HepG2 (cell line): ENCODE measurements around the gene CLEC7A. TPM values are rescaled to one million over a fixed set of nuclear protein-coding genes. Genes with fewer than 3 reads are reported as not detected.

Source experiments
- ATAC-seq: fragments of 200-7000 bp; cut with Tn5 transposase; 3 replicates; pipeline ENCODE4 v1.9.1; 2020; ENCODE audit warnings: mild to moderate bottlenecking, moderate library complexity
- BruUV-seq: library from RNA; stranded (reverse); fragments of 400-500 nt; replicated peaks from 2 replicates; lab custom pipeline; 2021; lab: Mats Ljungman, UMichigan
- CTCF ChIA-PET: fragments of 300-600 bp; formaldehyde crosslinking; extraction: SDS; loops from one replicate; lab custom pipeline; 2021; ENCODE audit warnings: low total read pairs, inconsistent platforms, low intra/inter-chr PET ratio; lab: Yijun Ruan, JAX
- POLR2A ChIA-PET: fragments of 350-600 bp; sonication (Branson Sonifier 250); formaldehyde crosslinking; loops from one replicate; lab custom pipeline; 2020; ENCODE audit warnings: antibody characterized with exemption, inconsistent platforms; lab: Yijun Ruan, JAX
- DNase-seq: peaks from one replicate; pipeline ENCODE4 v3.0.0-alpha.2; 2015; ENCODE audit warnings: low spot score
- FAIRE-seq: peaks from 3 replicates; lab custom pipeline; 2011; peaks lifted over from hg19 to GRCh38; lab: Jason Lieb, UNC
- H2AFZ ChIP-seq: one replicate; pipeline ENCODE4 v1.6.1; 2011; ENCODE audit warnings: low read length, inconsistent platforms
- H3K27ac ChIP-seq: fragments of 300-600 bp; 3 replicates; pipeline ENCODE4 v1.8.0; 2011; ENCODE audit warnings: mixed run types, mild to moderate bottlenecking, mixed read lengths, low read length, inconsistent platforms; ENCODE audit not compliant: insufficient read depth; ENCODE audit errors: extremely low read length
- H3K27me3 ChIP-seq, 2 experiments: fragments of 200-600 bp in 1 of 2; 2 replicates in 1 of 2; 3 replicates in 1 of 2; pipeline versions ENCODE4 v1.6.0 to v1.8.0; 2011; ENCODE audit warnings: low read length in 2 of 2, mild to moderate bottlenecking in 2 of 2, moderate library complexity in 2 of 2, inconsistent platforms in 1 of 2; ENCODE audit not compliant: insufficient read depth in 2 of 2, control insufficient read depth in 1 of 2
- H3K36me3 ChIP-seq, 2 experiments: fragments of 200-600 bp in 1 of 2; replicated peaks in 1 of 2; 2 replicates in 1 of 2; 3 replicates in 1 of 2; pipeline versions ENCODE4 v1.5.1 to v1.8.0; 2011; ENCODE audit warnings: low read length in 2 of 2, inconsistent platforms in 1 of 2; ENCODE audit not compliant: insufficient read depth in 2 of 2, control insufficient read depth in 1 of 2
- H3K4me1 ChIP-seq: 2 replicates; pipeline ENCODE4 v1.5.1; 2012; ENCODE audit warnings: low read length, inconsistent platforms; ENCODE audit not compliant: insufficient read depth
- H3K4me2 ChIP-seq: 2 replicates; pipeline ENCODE4 v1.6.0; 2011; ENCODE audit warnings: low read depth, low read length, inconsistent platforms
- H3K4me3 ChIP-seq, 3 experiments: fragments of 200-600 bp in 1 of 3; sonication (generic), shearing (Covaris generic) in 1 of 3; replicated peaks in 1 of 3; 2 replicates each; pipeline ENCODE4 v1.5.1; 2011 to 2016; ENCODE audit warnings: low read length in 3 of 3, inconsistent platforms in 2 of 3, low read depth in 2 of 3, mild to moderate bottlenecking in 2 of 3, control low read depth in 1 of 3, mixed read lengths in 1 of 3; ENCODE audit not compliant: insufficient read depth in 1 of 3
- H3K79me2 ChIP-seq: one replicate; pipeline ENCODE4 v1.6.1; 2011; ENCODE audit warnings: low read length, inconsistent platforms; ENCODE audit not compliant: insufficient read depth
- H3K9ac ChIP-seq: 2 replicates; pipeline ENCODE4 v1.6.0; 2011; ENCODE audit warnings: mild to moderate bottlenecking, low read depth, low read length, inconsistent platforms; ENCODE audit not compliant: insufficient read depth
- H3K9me3 ChIP-seq: 2 replicates; pipeline ENCODE4 v1.5.1; 2012; ENCODE audit warnings: mild to moderate bottlenecking, low read length
- H4K20me1 ChIP-seq: 2 replicates; pipeline ENCODE4 v1.6.0; 2011; ENCODE audit warnings: inconsistent platforms, mild to moderate bottlenecking, low read length, moderate library complexity; ENCODE audit not compliant: insufficient read depth
- ARID2 ChIP-seq: sonication (generic); formaldehyde crosslinking; IDR thresholded peaks from 2 replicates; pipeline ENCODE4 v1.8.1; 2022; ENCODE audit warnings: mild to moderate bottlenecking, missing genetic modification reagents, borderline replicate concordance
- CCAR2 ChIP-seq: fragments of 200-400 bp; formaldehyde crosslinking; optimal IDR thresholded peaks from 2 replicates; pipeline ENCODE3; 2018; ENCODE audit warnings: low read depth, mild to moderate bottlenecking, low read length, moderate library complexity
- NKX3-1 ChIP-seq: sonication (generic); formaldehyde crosslinking; IDR thresholded peaks from 2 replicates; pipeline ENCODE4 v1.5.0; 2020; ENCODE audit warnings: missing genetic modification reagents
- ZBTB3 ChIP-seq: sonication (generic); formaldehyde crosslinking; IDR thresholded peaks from 2 replicates; pipeline ENCODE4 v1.4.0; 2020; ENCODE audit warnings: low read depth, mild to moderate bottlenecking, moderate library complexity, missing genetic modification reagents, borderline replicate concordance
- ZFX ChIP-seq: sonication (generic); formaldehyde crosslinking; IDR thresholded peaks from 2 replicates; pipeline ENCODE4 v1.4.0; 2020; ENCODE audit warnings: mild to moderate bottlenecking, low read depth, missing genetic modification reagents, moderate library complexity
- ZNF224 ChIP-seq: sonication (generic); formaldehyde crosslinking; IDR thresholded peaks from 2 replicates; pipeline ENCODE4 v1.5.0; 2020; ENCODE audit warnings: mild to moderate bottlenecking, missing genetic modification reagents
- ZNF569 ChIP-seq: sonication (generic); formaldehyde crosslinking; IDR thresholded peaks from 2 replicates; pipeline ENCODE4 v1.5.0; 2020; ENCODE audit warnings: mild to moderate bottlenecking, missing genetic modification reagents, moderate library complexity, borderline replicate concordance
- ZNF607 ChIP-seq: sonication (generic); formaldehyde crosslinking; IDR thresholded peaks from 2 replicates; pipeline ENCODE4 v1.5.1; 2020; ENCODE audit warnings: missing genetic modification reagents, mild to moderate bottlenecking, borderline replicate concordance
- WGBS: methylation state at CpG from one replicate; pipeline ENCODE4 v1.1.6; 2017; ENCODE audit warnings: low lambda C conversion rate; 5-methylcytosine and 5-hydroxymethylcytosine counted together
- in situ Hi-C: cut with HindIII; loops from 2 replicates; pipeline ENCODE4 v1.10.0; 2017; ENCODE audit warnings: low pct_unique_long_range_greater_than_20kb; ENCODE audit not compliant: extremely low pct_ligation_motif_present
- intact Hi-C: fragments of 100-400 bp; cut with micrococcal nuclease; formaldehyde crosslinking; loops from one replicate; pipeline ENCODE4 v1.10.0; 2022; ENCODE audit not compliant: unreplicated experiment
- polyA plus RNA-seq, 8 experiments: library from polyadenylated mRNA; depleted of rRNA in 3 of 8; stranded (reverse) in 7 of 8; unstranded in 1 of 8; fragments of >200 nt; fragmentation: Illumina TruSeq in 4 of 8; extraction: Trizol in 4 of 8; gene quantifications; 2 replicates each; pipeline versions ENCODE4 v1.2.1 to v1.2.3, GENCODE V29; 2011 to 2016; ENCODE audit warnings: low read depth in 4 of 8, missing spikeins in 1 of 8, mixed read lengths in 1 of 8; ENCODE audit not compliant: insufficient read depth in 1 of 8
- total RNA-seq, 5 experiments: library from RNA; depleted of rRNA; stranded (reverse); fragments of >200 nt; fragmentation: Illumina TruSeq; extraction: Trizol; gene quantifications; 2 replicates each; pipeline ENCODE4 v1.2.3, GENCODE V29; 2016; ENCODE audit warnings: low read depth in 1 of 5
- TF ChIP-seq, protein P1 (sequence below): sonication (generic); formaldehyde crosslinking; IDR thresholded peaks from 2 replicates; pipeline ENCODE4 v1.8.0; 2022; ENCODE audit warnings: missing genetic modification reagents, mild to moderate bottlenecking, inconsistent platforms, borderline replicate concordance
- TF ChIP-seq, protein P2 (sequence below): sonication (generic); formaldehyde crosslinking; IDR thresholded peaks from 2 replicates; pipeline ENCODE4 v1.4.0; 2020; ENCODE audit warnings: mild to moderate bottlenecking, missing genetic modification reagents
- TF ChIP-seq, protein P3 (sequence below): sonication (generic); formaldehyde crosslinking; IDR thresholded peaks from 2 replicates; pipeline ENCODE4 v1.9.0; 2022; ENCODE audit warnings: missing genetic modification reagents, mild to moderate bottlenecking, borderline replicate concordance
- TF ChIP-seq, protein P4 (sequence below): IDR thresholded peaks from 2 replicates; pipeline ENCODE4 v1.6.1; 2016; ENCODE audit warnings: missing compliant biosample characterization, missing genetic modification reagents, borderline replicate concordance
- TF ChIP-seq, protein P5 (sequence below): sonication (generic); formaldehyde crosslinking; IDR thresholded peaks from 2 replicates; pipeline ENCODE4 v1.4.0; 2020; ENCODE audit warnings: missing genetic modification reagents, mild to moderate bottlenecking, borderline replicate concordance

Gene CLEC7A
- total and polyA plus RNA-seq, 2 of the 13 experiments (the other 11 are each of a cell fraction or from before 2014, with no cell fraction given) = not detected

DNA sequence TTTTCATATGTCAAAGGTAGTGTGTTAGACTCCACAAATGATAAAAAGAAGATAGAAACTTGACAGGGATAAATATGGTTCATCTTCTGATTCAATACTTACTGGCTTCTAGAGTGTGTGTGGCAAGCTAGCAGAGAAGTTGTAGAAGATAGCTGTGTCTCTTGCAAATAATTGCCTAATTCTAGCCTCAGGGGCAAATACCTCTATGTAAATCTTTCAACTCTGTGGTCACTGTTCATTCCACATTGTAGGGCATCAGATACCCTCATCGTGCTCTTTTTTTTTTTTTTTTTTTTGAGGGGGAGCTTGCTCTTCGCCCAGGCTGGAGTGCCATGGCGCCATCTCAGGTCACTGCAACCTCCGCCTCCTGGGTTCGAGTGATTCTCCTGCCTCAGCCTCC is 40.2 kb upstream of the CLEC7A start:
- ChIA-PET POLR2A (no interaction called here), CTCF (no interaction called here)
- FAIRE-seq (no peak), ATAC-seq (no peak), DNase-seq (no peak)
- H3K9ac ChIP-seq = no peak overlapping the region
- no peaks in the 10 kb centered on the region for H3K79me2 ChIP-seq
- H4K20me1 ChIP-seq = no peaks in the 10 kb centered on the region
- 36% methylated on average over 5 of the region's 5 CpGs for WGBS
- H3K4me3 ChIP-seq = no peak overlapping the region
- no peak overlapping the region for H2AFZ ChIP-seq
- BruUV-seq = no TSS peak
- H3K36me3 ChIP-seq = no peaks in the 10 kb centered on the region
- H3K4me1 ChIP-seq = no peaks in the 10 kb centered on the region
- no peaks in the 10 kb centered on the region for H3K9me3 ChIP-seq
- no peak overlapping the region for H3K4me2 ChIP-seq
- in situ Hi-C loops = no loop called here
- TF ChIP-seq ARID2 (CRISPR knock-in tag) (no peak), ZNF607 (CRISPR knock-in tag) (no peak), ZNF569 (CRISPR knock-in tag) (no peak), ZFX (CRISPR knock-in tag) (no peak)
- TF ChIP-seq, protein P1, sequence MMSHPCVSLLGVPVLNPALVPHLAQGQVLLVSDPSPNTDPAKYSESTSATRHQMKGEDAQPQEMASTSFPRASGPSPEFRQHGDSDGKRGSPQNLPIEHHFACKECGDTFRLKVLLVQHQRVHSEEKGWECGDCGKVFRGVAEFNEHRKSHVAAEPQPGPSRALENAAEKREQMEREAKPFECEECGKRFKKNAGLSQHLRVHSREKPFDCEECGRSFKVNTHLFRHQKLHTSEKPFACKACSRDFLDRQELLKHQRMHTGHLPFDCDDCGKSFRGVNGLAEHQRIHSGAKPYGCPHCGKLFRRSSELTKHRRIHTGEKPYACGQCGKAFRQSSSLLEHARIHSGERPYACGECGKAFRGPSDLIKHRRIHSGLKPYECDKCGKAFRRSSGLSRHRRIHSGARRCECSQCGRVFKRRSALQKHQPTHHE (CRISPR knock-in tag) = no peak
- TF ChIP-seq, protein P2, sequence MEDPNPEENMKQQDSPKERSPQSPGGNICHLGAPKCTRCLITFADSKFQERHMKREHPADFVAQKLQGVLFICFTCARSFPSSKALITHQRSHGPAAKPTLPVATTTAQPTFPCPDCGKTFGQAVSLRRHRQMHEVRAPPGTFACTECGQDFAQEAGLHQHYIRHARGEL (CRISPR knock-in tag) = no peak
- intact Hi-C loops = no loop called here
- no peaks in the 10 kb centered on the region for H3K27me3 ChIP-seq
- no peak overlapping the region for H3K27ac ChIP-seq

DNA sequence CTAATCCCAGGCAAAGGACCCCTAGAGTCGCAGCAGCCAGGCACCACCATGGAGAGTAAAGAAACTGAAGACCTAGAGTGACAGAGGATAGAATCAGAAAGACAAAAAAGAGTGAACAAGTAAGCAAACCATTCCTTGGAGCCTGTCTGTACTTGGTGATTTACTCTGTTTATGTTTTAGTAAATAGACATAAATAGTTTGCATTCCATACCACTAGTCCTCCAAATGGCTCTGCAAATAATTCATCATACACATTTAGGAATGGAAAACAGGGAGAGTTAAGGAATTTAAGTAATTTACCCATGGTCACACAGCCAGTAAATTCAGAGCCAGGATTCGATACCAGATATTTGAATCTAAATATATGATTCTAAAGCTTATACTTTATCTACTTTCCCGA is 39.1 kb upstream of the CLEC7A start:
- in situ Hi-C loops (no loop called here), intact Hi-C loops (no loop called here)
- DNase-seq = no peak
- H3K4me3 ChIP-seq = no peak overlapping the region
- ATAC-seq = no peak
- no peak overlapping the region for H3K9ac ChIP-seq
- H3K27ac ChIP-seq = no peak overlapping the region
- no TSS peak for BruUV-seq
- H3K27me3 ChIP-seq = no peaks in the 10 kb centered on the region
- H4K20me1 ChIP-seq = no peaks in the 10 kb centered on the region
- H3K4me2 ChIP-seq = no peak overlapping the region
- 65% methylated on average over 3 of the region's 3 CpGs for WGBS
- ChIA-PET POLR2A (no interaction called here), CTCF (no interaction called here)
- no peaks in the 10 kb centered on the region for H3K9me3 ChIP-seq
- H2AFZ ChIP-seq = no peak overlapping the region
- H3K79me2 ChIP-seq = no peaks in the 10 kb centered on the region
- no peaks in the 10 kb centered on the region for H3K36me3 ChIP-seq
- no peaks in the 10 kb centered on the region for H3K4me1 ChIP-seq
- no peak for FAIRE-seq
- TF ChIP-seq ZBTB3 (CRISPR knock-in tag) = no peak
- TF ChIP-seq NKX3-1 (CRISPR knock-in tag) = no peak
- TF ChIP-seq, protein P3, sequence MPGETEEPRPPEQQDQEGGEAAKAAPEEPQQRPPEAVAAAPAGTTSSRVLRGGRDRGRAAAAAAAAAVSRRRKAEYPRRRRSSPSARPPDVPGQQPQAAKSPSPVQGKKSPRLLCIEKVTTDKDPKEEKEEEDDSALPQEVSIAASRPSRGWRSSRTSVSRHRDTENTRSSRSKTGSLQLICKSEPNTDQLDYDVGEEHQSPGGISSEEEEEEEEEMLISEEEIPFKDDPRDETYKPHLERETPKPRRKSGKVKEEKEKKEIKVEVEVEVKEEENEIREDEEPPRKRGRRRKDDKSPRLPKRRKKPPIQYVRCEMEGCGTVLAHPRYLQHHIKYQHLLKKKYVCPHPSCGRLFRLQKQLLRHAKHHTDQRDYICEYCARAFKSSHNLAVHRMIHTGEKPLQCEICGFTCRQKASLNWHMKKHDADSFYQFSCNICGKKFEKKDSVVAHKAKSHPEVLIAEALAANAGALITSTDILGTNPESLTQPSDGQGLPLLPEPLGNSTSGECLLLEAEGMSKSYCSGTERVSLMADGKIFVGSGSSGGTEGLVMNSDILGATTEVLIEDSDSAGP (CRISPR knock-in tag) = no peak
- no peak for TF ChIP-seq CCAR2
- TF ChIP-seq, protein P4, sequence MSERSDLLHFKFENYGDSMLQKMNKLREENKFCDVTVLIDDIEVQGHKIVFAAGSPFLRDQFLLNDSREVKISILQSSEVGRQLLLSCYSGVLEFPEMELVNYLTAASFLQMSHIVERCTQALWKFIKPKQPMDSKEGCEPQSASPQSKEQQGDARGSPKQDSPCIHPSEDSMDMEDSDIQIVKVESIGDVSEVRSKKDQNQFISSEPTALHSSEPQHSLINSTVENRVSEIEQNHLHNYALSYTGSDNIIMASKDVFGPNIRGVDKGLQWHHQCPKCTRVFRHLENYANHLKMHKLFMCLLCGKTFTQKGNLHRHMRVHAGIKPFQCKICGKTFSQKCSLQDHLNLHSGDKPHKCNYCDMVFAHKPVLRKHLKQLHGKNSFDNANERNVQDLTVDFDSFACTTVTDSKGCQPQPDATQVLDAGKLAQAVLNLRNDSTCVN (CRISPR knock-in tag) = no peak
- TF ChIP-seq ZNF224 = no peak
- TF ChIP-seq, protein P5, sequence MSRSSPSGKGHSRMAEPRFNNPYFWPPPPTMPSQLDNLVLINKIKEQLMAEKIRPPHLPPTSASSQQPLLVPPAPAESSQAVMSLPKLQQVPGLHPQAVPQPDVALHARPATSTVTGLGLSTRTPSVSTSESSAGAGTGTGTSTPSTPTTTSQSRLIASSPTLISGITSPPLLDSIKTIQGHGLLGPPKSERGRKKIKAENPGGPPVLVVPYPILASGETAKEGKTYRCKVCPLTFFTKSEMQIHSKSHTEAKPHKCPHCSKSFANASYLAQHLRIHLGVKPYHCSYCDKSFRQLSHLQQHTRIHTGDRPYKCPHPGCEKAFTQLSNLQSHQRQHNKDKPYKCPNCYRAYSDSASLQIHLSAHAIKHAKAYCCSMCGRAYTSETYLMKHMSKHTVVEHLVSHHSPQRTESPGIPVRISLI (CRISPR knock-in tag) = no peak
